Cardiac atrium fibroblast (primary cell): ENCODE data around the gene PROZ. TPM values are rescaled to one million over a fixed set of nuclear protein-coding genes. Genes with fewer than 3 reads are reported as not detected.

ENCODE experiments used
- total RNA-seq: library from RNA; depleted of rRNA; stranded (reverse); fragments of >200 nt; gene quantifications from 2 replicates; pipeline ENCODE4 v1.2.3, GENCODE V29; 2015

PROZ gene, protein sequence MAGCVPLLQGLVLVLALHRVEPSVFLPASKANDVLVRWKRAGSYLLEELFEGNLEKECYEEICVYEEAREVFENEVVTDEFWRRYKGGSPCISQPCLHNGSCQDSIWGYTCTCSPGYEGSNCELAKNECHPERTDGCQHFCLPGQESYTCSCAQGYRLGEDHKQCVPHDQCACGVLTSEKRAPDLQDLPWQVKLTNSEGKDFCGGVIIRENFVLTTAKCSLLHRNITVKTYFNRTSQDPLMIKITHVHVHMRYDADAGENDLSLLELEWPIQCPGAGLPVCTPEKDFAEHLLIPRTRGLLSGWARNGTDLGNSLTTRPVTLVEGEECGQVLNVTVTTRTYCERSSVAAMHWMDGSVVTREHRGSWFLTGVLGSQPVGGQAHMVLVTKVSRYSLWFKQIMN
- not detected in 2 replicates for total RNA-seq

DNA sequence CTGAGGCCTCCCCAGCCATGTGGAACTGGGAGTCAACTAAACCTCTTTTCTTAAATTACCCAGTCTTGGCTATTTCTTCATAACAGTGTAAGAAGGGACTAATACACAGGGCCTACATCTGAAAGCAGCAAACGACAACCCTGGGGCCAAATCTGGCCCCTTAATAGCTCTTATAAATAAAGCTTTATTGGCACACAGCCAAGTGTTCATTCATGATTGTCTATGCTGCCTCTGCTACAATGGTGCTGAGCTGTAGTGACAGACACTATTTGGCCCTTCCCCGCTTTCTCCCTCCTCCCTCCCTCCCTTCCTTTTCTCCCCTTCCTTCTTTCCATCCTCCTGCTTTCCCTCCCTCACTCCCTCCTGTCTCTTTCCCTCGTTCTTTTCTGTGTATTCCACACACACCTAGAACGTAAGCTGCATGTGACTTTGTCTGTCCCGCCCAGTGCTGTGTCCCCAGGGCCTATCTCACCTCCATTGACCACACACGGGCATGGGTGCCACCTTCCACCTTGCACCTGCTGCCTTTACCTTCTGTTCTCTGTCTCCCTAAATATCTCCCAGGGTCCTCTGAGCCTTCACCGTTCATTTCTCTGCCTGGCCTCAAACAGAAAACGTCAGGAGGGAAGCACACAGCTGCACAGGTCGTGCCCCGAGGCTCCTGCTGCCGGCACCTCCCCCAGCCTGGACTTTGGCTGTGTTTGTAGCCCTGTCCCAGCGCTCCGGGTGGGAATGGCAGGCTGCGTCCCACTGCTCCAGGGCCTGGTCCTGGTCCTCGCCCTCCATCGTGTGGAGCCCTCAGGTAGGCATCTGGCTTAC lies at the start of gene PROZ:
PROZ (plus strand) TSS at position 720 of the 819 bp plus-strand sequence; CDS start at position 733, 13 bp downstream.

DNA sequence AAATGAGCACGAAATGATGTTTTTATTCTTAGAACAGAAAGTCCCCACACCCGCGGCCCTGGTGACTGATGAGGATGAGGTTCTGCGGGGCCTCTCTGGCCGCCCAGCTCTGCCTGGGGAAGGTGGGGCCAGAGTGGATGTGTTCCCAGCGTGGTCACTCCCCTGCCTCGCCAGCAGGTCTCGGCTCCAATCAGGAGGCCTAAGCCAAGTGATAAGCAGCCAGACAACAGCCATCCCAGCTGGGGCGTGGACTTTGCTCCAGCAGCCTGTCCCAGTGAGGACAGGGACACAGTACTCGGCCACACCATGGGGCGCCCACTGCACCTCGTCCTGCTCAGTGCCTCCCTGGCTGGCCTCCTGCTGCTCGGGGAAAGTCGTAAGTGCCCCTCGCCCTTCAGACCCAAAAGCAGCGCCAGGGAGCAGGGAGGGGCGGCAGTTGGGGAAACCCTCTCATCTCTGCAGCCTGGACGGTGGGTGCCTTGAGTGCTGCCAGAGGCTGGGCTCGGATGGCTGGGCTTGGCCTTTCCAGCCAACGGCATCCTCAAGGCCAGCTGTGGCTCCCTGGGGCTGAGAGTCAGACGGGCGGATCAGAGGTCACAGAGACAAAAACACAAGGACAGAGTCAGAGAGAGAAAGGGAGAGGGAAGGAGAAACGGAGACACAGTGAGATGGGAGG lies 35.8 kb upstream of the PROZ start, which contains the start of gene F10:
F10 (plus strand) TSS at position 250 of the 676 bp plus-strand sequence; CDS start at position 307, 57 bp downstream.

DNA sequence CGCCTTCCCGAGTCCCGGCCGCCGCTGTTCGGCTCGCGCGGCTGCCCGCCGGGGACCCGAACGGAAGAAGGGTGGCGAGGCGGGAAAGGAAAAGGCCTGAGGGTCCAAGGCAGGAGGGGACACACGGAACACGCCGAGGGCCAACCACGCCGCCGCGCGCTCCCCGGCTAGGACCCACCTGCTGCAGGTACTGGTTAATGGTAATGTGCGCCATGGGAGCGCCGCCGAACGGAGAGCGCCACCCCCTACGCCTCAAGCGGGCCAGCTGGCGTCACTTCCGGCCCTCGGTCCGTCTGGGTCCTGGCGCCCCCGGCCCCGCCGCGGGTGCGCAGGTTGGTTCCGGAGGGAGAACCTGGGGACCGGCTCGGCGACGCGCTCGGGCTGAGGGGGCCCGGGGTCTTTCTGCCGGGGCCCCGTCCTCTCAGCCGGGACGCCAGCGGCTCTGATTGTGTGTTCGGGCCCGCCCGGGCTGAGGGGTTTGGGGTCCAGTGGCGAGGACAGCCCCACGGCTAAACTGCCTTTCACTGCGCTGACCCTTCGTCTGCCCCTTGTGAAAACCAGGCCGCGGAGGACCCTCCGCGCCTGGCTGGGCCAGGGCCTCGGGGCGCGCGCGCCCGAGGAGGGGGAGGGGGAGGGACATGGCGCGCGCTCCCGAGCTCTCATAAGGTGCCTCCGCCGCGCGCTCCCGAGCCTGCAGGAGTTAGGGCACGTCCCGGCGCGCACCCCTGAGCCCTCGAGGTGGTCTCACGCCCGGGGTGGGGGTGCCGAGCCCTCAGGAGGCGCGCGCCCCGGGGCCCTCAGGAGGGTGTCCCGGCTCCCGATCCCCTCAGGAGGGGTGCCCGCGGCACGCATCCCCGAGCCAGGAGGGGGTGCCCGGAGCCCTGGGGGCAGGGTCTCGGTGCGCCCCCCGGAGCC lies 50.2 kb downstream of the PROZ start, which contains the start of gene PCID2:
PCID2 (minus strand) TSS at position 249 of the 915 bp plus-strand sequence; CDS start at position 214, 35 bp downstream.

DNA sequence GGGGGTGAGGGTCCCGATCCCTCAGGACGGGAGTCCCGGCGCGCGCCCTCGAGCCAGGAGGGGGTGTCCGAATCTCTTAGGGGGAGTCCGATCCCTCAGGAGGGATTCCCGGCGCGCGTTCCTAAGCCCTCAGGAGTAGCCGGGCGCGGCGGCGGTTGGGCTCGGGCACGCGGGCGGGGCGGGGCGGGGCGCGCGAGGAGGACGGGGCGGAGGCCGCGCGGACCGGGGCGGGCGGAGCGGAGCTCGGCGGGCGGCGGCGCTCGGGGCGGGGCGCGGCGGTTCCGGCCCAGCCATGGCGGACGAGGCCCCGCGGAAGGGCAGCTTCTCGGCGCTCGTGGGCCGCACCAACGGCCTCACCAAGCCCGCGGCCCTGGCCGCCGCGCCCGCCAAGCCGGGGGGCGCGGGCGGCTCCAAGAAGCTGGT lies 50.9 kb downstream of the PROZ start, which contains the start of gene CUL4A:
CUL4A (plus strand) TSS at position 278 of the 423 bp plus-strand sequence; CDS start at position 293, 15 bp downstream.

Other genes starting within 250 kb of the PROZ start
- 5.2 and 5.8 TPM in 2 replicates for gene MCF2L, start 189.4 kb upstream of the PROZ start, total RNA-seq
- not detected in 2 replicates for gene F7, start 52.9 kb upstream of the PROZ start, total RNA-seq
- 7.2 and 13.0 TPM in 2 replicates for gene F10, start 35.8 kb upstream of the PROZ start, total RNA-seq
- 43.6 and 62.5 TPM in 2 replicates for gene PCID2, start 50.0 kb downstream of the PROZ start, total RNA-seq
- gene CUL4A, start 51.0 kb downstream of the PROZ start, total RNA-seq = 67.3 and 88.1 TPM in 2 replicates
- 249 and 313 TPM in 2 replicates for gene LAMP1, start 138.6 kb downstream of the PROZ start, total RNA-seq
- not detected in 2 replicates for gene GRTP1, start 205.5 kb downstream of the PROZ start, total RNA-seq